ENCODE measurements around the gene MAP2K7.
"Not testable (repeated sequence)": the region's sequence is repeated elsewhere in the genome, so short reads cannot be mapped to it uniquely, and the experiment has no call there.

MAP2K7 gene

DNA sequence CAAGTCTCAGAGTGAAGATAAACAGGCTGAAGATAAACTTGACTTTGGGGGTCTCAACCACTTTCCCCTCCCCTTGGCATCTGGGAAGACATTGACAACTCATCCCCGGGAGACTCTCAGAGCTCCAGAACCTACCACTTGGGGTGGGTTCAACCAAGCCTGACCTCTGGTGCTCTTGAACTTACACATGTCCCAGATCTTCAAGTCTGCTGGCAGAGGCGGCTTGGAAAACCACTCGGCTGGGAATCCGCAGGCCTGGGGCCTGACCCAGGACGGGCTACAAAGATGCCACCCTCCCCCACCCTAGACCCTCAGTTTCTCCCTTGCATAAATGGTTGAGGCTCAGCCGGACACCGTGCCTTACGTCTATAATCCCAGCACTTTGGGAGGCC lies 14.9 kb upstream of the MAP2K7 start:
- H3K27ac Mint-ChIP-seq = no peak overlapping the region
- no peak overlapping the region for H3K4me3 Mint-ChIP-seq
- ATAC-seq = no peak
- no peaks in the 10 kb centered on the region for H3K9me3 Mint-ChIP-seq
- H3K4me1 Mint-ChIP-seq = no peaks in the 10 kb centered on the region
- H3K27me3 Mint-ChIP-seq = peaks cover 42% of the 10 kb centered on the region
- no peaks in the 10 kb centered on the region for H3K36me3 Mint-ChIP-seq

DNA sequence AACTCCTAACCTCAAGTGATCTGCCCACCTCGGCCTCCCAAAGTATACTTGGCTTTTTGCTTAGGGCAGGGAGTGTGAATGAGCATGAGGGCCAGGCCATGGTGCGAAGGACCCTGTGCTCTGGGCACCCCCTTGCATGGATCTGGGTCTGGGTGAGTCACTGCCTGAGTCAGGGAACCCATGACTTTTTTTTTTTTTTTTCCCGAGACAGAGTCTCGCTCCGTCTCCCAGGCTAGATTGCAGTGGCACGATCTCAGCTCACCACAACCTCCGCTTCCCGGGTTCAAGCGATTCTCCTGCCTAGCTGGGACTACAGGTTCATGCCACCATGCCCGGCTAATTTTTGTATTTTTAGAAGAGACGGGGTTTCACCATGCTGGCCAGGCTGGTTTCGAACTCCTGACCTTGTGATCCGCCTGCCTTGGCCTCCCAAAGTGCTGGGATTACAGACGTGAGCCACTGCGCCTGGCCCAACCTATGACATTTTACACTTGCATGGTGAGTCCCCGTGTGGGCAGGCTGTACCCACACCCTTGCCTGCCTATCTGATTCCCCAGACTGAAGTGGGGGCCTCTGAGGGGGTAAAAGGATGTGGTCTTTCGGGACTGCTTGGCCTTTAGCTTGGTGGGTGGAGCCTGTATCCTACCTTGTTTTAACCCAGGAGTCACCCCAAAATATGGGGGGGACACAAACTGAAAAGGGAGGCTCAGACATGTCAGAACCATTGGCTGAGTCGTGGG lies 10.1 kb upstream of the MAP2K7 start:
- H3K36me3 Mint-ChIP-seq, ATAC-seq, H3K4me1 Mint-ChIP-seq, H3K4me3 Mint-ChIP-seq, H3K9me3 Mint-ChIP-seq, H3K27ac Mint-ChIP-seq: not testable (repeated sequence)
- peaks cover 58% of the 10 kb centered on the region for H3K27me3 Mint-ChIP-seq

DNA sequence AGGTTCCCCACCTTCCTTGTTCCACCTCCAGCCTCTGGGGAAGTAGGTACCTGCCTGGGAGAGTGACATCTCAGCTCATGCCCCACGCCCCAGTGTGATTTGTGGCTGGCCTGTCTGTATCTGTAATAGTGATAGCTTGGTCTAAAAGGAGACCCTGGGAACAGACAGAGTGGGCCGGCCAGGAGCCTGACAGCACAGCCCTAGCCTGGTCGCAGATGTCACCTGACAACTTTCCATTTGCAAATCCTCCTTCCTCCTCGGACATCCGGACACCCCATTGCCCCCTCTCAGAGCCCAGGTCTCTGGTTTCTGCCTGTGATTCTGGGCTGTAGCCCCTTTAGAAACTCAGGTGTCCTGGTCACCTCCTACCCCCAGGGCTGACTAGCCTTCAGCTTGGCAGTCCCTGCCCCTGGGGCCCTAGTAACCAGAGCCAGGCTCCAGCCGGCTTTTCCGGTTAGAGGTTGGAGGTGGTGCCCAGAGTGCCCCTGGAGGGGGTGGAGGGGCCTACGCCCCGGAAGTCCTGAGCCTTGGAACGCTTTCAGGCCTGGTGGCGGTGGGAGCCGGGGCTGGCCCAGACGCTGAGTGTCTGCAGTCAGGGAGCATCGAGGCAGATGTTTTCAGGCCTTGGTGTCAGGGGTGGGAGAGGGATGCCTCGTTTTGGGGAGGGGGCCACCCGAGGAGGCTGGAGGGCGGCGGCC lies 8.9 kb upstream of the MAP2K7 start:
- Mint-ChIP-seq H3K36me3 (no peaks in the 10 kb centered on the region), H3K4me3 (no peak overlapping the region), H3K27me3 (peaks cover 56% of the 10 kb centered on the region), H3K9me3 (no peaks in the 10 kb centered on the region), H3K4me1 (peaks cover 5% of the 10 kb centered on the region), H3K27ac (no peak overlapping the region)
- ATAC-seq = no peak

DNA sequence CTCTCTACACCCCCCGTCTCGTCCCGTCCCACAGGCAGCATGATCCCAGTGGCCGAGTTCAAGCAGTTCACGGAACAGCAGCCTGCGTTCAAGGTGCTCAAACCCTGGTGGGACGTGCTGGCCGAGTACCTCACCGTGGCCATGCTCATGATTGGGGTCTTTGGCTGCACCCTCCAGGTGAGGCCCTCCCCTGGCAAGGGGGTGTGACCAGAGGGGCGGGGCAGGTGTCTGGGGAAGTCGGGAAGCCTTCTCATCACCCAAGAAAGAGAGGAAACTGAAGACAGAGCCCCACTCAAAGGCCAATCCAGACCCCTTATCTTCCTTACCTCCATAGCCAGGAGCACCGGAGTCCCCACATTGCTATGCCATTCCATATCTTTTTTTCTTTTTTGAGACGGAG lies 8.1 kb upstream of the MAP2K7 start:
- no peak overlapping the region for H3K27ac Mint-ChIP-seq

DNA sequence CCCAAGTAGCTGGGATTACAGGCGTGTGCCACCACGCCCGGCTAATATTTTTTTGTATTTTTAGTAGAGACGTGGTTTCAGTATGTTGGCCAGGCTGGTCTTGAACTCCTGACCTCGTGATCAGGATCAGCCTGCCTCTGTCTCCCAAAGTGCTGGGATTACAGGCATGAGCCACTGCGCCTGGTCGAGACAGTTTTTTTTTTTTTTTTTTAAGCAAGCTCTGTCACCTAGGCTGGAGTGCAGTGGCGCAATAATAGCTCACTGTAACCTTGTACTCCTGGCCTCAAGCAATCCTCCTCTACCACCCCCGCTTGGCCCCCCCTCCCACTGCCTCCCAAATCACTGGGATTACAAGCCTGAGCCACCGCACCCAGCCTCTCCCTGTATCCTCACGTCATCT lies 6.4 kb upstream of the MAP2K7 start:
- Mint-ChIP-seq H3K4me3 (no peak overlapping the region), H3K4me1 (peaks cover 5% of the 10 kb centered on the region), H3K27ac (no peak overlapping the region)

More for the DNA sequence above, 8.1 kb upstream of the MAP2K7 start:
- H3K4me3 Mint-ChIP-seq = no peak overlapping the region
- peaks cover 5% of the 10 kb centered on the region for H3K4me1 Mint-ChIP-seq
- no peaks in the 10 kb centered on the region for H3K36me3 Mint-ChIP-seq
- H3K9me3 Mint-ChIP-seq = no peaks in the 10 kb centered on the region
- no peak for ATAC-seq
- H3K27me3 Mint-ChIP-seq = peaks cover 54% of the 10 kb centered on the region

DNA sequence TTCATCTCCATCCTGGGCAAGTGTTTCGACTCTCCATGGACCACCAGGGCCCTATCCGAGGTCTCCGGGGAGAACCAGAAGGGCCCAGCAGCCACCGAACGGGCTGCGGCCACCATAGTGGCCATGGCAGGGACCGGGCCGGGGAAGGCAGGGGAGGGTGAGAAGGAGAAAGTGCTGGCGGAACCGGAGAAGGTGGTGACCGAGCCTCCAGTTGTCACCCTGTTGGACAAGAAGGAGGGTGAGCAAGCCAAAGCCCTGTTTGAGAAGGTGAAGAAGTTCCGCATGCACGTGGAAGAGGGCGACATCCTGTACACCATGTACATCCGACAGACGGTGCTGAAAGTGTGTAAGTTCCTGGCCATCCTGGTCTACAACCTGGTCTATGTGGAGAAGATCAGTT lies 4.7 kb upstream of the MAP2K7 start:
- Mint-ChIP-seq H3K4me1 (peaks cover 14% of the 10 kb centered on the region), H3K27ac (no peak overlapping the region), H3K27me3 (peaks cover 41% of the 10 kb centered on the region), H3K4me3 (no peak overlapping the region), H3K36me3 (no peaks in the 10 kb centered on the region), H3K9me3 (no peaks in the 10 kb centered on the region)
- no peak for ATAC-seq

More for the DNA sequence above, 6.4 kb upstream of the MAP2K7 start:
- Mint-ChIP-seq H3K27me3 (peaks cover 54% of the 10 kb centered on the region), H3K36me3 (no peaks in the 10 kb centered on the region), H3K9me3 (no peaks in the 10 kb centered on the region)
- no peak for ATAC-seq

DNA sequence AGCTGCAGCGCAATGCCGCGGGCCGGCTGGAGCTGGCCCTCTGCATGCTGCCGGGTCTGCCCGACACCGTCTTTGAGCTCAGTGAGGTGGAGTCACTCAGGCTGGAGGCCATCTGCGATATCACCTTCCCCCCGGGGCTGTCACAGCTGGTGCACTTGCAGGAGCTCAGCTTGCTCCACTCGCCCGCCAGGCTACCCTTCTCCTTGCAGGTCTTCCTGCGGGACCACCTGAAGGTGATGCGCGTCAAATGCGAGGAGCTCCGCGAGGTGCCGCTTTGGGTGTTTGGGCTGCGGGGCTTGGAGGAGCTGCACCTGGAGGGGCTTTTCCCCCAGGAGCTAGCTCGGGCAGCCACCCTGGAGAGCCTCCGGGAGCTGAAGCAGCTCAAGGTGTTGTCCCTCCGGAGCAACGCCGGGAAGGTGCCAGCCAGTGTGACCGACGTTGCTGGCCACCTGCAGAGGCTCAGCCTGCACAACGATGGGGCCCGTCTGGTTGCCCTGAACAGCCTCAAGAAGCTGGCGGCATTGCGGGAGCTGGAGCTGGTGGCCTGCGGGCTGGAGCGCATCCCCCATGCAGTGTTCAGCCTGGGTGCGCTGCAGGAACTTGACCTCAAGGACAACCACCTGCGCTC lies 3.8 kb upstream of the MAP2K7 start:
- Mint-ChIP-seq H3K27me3 (peaks cover 32% of the 10 kb centered on the region), H3K4me3 (no peak overlapping the region)

DNA sequence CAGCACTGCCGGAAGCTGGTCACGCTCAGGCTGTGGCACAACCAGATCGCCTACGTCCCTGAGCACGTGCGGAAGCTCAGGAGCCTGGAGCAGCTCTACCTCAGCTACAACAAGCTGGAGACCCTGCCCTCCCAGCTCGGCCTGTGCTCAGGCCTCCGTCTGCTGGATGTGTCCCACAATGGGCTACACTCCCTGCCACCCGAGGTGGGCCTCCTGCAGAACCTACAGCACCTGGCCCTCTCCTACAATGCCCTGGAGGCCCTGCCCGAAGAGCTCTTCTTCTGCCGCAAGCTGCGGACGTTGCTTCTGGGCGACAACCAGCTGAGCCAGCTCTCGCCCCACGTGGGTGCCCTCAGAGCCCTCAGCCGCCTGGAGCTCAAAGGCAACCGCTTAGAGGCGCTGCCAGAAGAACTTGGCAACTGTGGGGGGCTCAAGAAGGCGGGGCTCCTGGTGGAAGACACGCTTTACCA lies 3.2 kb upstream of the MAP2K7 start:
- H3K4me1 Mint-ChIP-seq = peaks cover 22% of the 10 kb centered on the region
- H3K9me3 Mint-ChIP-seq = no peaks in the 10 kb centered on the region
- peaks cover 26% of the 10 kb centered on the region for H3K27me3 Mint-ChIP-seq
- no peak for ATAC-seq
- H3K4me3 Mint-ChIP-seq = no peak overlapping the region
- H3K27ac Mint-ChIP-seq = no peak overlapping the region
- peaks cover 6% of the 10 kb centered on the region for H3K36me3 Mint-ChIP-seq

More for the DNA sequence above, 3.8 kb upstream of the MAP2K7 start:
- ATAC-seq = no peak
- peaks cover 19% of the 10 kb centered on the region for H3K4me1 Mint-ChIP-seq
- no peaks in the 10 kb centered on the region for H3K9me3 Mint-ChIP-seq
- H3K36me3 Mint-ChIP-seq = peaks cover under 1% of the 10 kb centered on the region
- H3K27ac Mint-ChIP-seq = no peak overlapping the region

DNA sequence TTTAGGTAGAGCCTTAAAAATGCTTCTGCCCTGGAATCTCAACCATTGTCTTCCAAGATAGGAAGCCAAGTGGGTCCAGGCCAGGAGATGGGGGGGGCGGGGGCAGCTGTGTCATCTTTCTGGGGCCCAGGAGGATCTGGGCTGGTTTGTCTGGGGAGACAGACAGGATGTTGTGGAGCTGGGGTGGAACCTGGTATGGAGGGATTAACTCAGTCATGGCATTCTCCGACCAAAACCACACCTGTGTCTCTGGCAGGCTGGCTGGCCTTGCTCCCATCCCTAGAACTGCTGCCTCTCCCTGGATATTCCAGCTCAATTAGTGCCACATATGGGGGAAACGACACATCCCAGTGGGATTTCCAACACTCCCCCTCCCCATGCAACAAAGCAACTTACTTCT lies 2.7 kb upstream of the MAP2K7 start:
- no peak for ATAC-seq
- Mint-ChIP-seq H3K9me3 (no peaks in the 10 kb centered on the region), H3K27ac (no peak overlapping the region), H3K4me3 (no peak overlapping the region), H3K27me3 (peaks cover 21% of the 10 kb centered on the region), H3K36me3 (peaks cover 11% of the 10 kb centered on the region), H3K4me1 (peaks cover 27% of the 10 kb centered on the region)

DNA sequence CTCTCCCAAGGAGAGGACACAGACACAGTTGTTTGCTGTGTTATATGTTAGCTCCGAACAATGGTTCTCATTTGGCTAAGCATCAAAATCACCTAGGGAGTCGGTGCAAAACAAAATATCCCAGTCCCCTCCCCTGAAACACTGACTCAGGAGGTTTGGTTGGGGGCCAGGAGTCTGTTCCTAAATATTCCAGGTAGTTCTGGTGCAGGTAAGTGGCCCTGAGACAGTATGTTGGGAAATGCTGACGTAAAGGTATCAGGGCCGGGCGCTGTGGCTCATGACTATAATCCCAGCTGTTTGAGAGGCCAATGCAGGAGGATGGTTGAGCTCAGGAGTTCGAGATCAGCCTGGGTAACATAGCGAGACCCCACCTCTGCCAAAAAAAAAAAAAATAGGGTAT lies 2.3 kb upstream of the MAP2K7 start:
- ATAC-seq = no peak
- H3K27me3 Mint-ChIP-seq = peaks cover 21% of the 10 kb centered on the region

DNA sequence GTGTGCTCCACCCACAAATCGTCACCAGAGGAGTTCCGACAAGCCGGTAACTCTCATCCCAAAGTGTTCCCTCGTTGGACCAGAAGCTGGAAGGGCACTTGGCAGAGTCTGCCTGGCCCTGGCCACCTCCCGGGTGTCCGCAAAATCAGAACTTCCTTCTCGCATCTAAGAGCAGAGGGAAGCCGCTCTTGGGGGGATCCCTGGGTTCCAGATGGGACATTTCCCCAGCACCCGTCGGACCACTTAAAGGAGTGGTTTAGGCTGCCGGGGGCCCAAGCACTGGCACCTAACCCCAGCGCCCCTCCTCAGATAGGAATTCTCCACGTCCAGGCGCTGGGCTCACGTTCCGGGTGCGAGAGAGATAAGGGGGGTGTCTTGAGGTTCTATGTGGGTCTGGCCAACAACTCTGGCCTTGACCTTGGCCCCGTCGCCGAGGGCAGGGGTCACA lies 857 bp upstream of the MAP2K7 start:
- Mint-ChIP-seq H3K27me3 (peaks cover 14% of the 10 kb centered on the region), H3K36me3 (peaks cover 24% of the 10 kb centered on the region), H3K4me1 (peaks cover 44% of the 10 kb centered on the region), H3K9me3 (no peaks in the 10 kb centered on the region), H3K27ac (peak overlapping the region; percentile 88), H3K4me3 (peak overlapping the region; percentile 83)
- no peak for ATAC-seq

More for the DNA sequence above, 2.3 kb upstream of the MAP2K7 start:
- Mint-ChIP-seq H3K4me3 (no peak overlapping the region), H3K27ac (no peak overlapping the region), H3K9me3 (no peaks in the 10 kb centered on the region), H3K36me3 (peaks cover 15% of the 10 kb centered on the region), H3K4me1 (peaks cover 31% of the 10 kb centered on the region)

DNA sequence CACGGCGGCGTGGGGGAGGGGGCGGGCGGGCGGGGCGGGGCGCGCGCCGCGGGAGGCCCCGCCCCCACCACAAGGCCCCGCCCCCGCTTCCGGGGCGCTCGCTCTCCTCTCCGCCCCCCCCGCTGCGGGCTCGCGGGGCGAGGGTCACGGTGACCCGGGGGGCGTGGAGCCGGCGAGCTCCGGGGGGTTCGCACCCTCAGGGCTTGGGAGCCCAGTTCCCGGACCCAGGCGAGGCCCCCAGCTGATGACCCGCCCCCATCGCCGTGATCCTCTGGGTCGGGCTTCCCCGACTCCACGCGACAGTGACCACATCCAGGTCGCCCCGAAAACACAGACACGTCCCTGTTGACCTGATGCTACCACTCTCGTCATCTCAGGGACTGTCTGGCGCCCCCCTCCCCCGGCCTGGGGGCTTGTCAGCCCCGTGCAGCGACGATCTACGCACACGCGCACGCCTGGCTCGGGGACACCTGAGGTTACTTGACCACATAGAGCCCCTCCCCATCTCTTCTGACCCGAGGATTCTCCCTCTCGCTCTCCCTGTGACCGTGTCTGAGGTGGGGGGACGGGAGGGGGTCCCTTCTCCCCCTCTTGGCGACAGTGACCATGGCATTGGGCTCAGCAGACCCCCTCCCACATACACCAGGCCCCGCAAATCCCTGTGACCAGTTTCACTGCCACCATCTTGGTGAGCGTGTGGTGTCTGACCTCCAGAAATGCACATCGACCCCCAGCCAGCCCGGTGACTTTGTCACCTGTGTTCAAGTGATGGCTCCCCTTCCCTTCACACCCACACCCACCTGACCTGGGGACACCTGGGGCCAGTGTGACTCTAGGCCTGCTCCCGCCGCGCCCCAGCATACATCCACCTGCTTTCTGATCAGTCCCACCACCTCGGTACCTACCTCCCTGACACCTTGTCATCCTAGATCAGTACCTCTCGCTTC lies 670 bp downstream of the MAP2K7 start:
- no peaks in the 10 kb centered on the region for H3K9me3 Mint-ChIP-seq
- peak; percentile 74 for ATAC-seq
- peaks cover 28% of the 10 kb centered on the region for H3K36me3 Mint-ChIP-seq
- peaks cover 51% of the 10 kb centered on the region for H3K4me1 Mint-ChIP-seq
- peak overlapping the region; percentile 87 for H3K4me3 Mint-ChIP-seq
- H3K27me3 Mint-ChIP-seq = peaks cover 6% of the 10 kb centered on the region
- H3K27ac Mint-ChIP-seq = peak overlapping the region; percentile 88

DNA sequence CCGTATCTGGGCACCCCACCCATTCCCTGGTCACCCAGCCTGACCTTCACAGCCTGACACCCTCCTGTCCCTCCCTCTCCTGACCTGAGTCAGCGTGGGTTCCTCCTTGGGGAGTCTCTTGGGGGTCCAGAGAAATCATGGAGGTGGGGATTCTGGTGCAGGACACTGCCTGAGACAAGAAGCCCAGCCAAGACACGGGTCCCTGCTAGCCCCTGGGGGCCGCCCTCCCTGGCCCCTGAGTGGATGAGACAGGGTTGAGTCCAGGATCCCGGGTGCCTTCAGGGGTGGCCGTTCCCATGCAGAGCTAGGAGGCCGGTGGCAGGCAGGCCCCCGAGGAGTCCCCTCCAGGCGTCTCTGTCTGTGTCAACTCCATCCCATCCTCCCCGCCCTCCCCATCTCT lies 1.6 kb downstream of the MAP2K7 start:
- peaks cover 51% of the 10 kb centered on the region for H3K4me1 Mint-ChIP-seq
- peaks cover 34% of the 10 kb centered on the region for H3K36me3 Mint-ChIP-seq
- no peaks in the 10 kb centered on the region for H3K9me3 Mint-ChIP-seq
- no peak for ATAC-seq
- H3K27me3 Mint-ChIP-seq = no peaks in the 10 kb centered on the region
- H3K27ac Mint-ChIP-seq = peak overlapping the region; percentile 88
- peak overlapping the region; percentile 87 for H3K4me3 Mint-ChIP-seq

DNA sequence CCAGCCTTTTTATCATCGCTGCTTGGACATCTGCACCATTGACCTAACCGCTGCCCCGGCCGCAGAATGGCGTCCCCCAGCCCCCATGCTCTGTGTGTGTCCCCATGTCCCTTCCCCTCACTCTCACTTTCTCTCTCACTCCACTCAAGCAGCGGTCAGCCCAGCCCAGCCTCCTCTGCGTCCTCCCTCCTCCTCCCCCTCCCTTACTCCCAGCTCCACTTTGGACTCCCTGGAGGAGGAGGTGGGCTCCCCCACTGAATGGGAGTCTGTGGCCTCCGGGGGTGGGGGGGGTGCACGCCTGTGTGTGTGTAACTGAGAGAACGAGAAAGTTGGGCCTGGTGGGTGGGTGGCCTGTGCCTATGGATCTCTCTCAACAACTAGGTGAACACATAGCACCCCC lies 2.2 kb downstream of the MAP2K7 start:
- H3K27me3 Mint-ChIP-seq = no peaks in the 10 kb centered on the region
- peak overlapping the region; percentile 65 for H3K4me3 Mint-ChIP-seq
- no peak for ATAC-seq
- H3K4me1 Mint-ChIP-seq = peaks cover 51% of the 10 kb centered on the region
- H3K36me3 Mint-ChIP-seq = peaks cover 40% of the 10 kb centered on the region
- H3K27ac Mint-ChIP-seq = peak overlapping the region; percentile 88
- H3K9me3 Mint-ChIP-seq = no peaks in the 10 kb centered on the region

DNA sequence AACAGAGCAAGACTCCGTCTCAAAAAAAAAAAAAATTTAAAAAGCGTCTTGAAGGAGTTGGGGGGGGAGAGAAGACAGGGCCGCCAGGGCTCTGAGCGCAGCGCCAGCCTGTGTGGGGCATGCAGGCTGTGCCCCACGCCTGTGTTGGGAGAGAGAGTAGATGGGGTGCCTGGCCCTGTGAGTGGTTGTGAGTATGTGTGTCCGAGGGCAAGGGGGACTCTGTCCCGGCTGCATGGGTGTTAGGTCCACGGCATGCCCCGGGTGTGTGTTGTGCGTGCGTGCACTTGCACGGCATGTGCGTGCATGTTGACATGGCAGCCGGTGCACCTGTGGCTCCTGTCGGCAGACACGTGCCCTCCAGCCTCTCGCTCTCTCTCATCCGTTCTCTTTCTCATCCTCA lies 3.4 kb downstream of the MAP2K7 start:
- H3K36me3 Mint-ChIP-seq = peaks cover 52% of the 10 kb centered on the region
- H3K27ac Mint-ChIP-seq = no peak overlapping the region
- H3K9me3 Mint-ChIP-seq = no peaks in the 10 kb centered on the region
- no peak overlapping the region for H3K4me3 Mint-ChIP-seq
- peaks cover 51% of the 10 kb centered on the region for H3K4me1 Mint-ChIP-seq
- H3K27me3 Mint-ChIP-seq = no peaks in the 10 kb centered on the region
- ATAC-seq = no peak
